ENCODE results near the gene CFL1. TPM values are rescaled to one million over a fixed set of nuclear protein-coding genes. Genes with fewer than 3 reads are reported as not detected.

CFL1 gene
- 1,280 and 1,622 TPM in 2 replicates for total RNA-seq

GRCh38 chr11:65857853-65858680 is at the start of gene CFL1:
TSS of gene CFL1 (minus strand) at chr11:65858180. CDS start at chr11:65858099, 81 bp downstream.

GRCh38 chr11:65900125-65900898 is 42.3 kb upstream of the CFL1 start, which contains the start of gene FOSL1:
TSS of gene FOSL1 (minus strand) at chr11:65900388. CDS start at chr11:65900339, 49 bp downstream.

GRCh38 chr11:65890324-65891218 is 32.6 kb upstream of the CFL1 start, which contains the start of gene CCDC85B:
TSS of gene CCDC85B (plus strand) at chr11:65890673. CDS start at chr11:65890784, 111 bp downstream.

GRCh38 chr11:65888163-65888814 is 30.3 kb upstream of the CFL1 start, which contains the start of gene FIBP:
TSS of gene FIBP (minus strand) at chr11:65888471. CDS start at chr11:65888418, 53 bp downstream.

GRCh38 chr11:65879617-65880016 is 21.6 kb upstream of the CFL1 start, which contains the start of gene CTSW:
TSS of gene CTSW (plus strand) at chr11:65879837. CDS start at chr11:65879855, 18 bp downstream.

GRCh38 chr11:65872586-65873317 is 14.8 kb upstream of the CFL1 start, which contains the start of gene EFEMP2:
TSS of gene EFEMP2 (minus strand) at chr11:65872800. CDS start at chr11:65872354, 446 bp downstream.

GRCh38 chr11:65860278-65861164 is 2.5 kb upstream of the CFL1 start, which contains the start of gene MUS81:
TSS of gene MUS81 (plus strand) at chr11:65860433. CDS start at chr11:65860754, 321 bp downstream.

GRCh38 chr11:65833297-65834030 is 24.5 kb downstream of the CFL1 start, which contains the start of gene SNX32:
TSS of gene SNX32 (plus strand) at chr11:65833963. CDS start at chr11:65834066, 103 bp downstream.

Other genes with a start within 250 kb of the CFL1 start
- gene MAP3K11, start 244.0 kb downstream of the CFL1 start, total RNA-seq, result 34.0 and 37.3 TPM in 2 replicates
- gene PCNX3, start 242.4 kb downstream of the CFL1 start, total RNA-seq, result 27.0 and 30.7 TPM in 2 replicates
- 19.0 and 19.4 TPM in 2 replicates for gene SIPA1, start 220.1 kb downstream of the CFL1 start, total RNA-seq
- 51.6 and 64.1 TPM in 2 replicates for gene RELA, start 195.3 kb downstream of the CFL1 start, total RNA-seq
- 38.3 and 42.5 TPM in 2 replicates for gene KAT5, start 145.9 kb downstream of the CFL1 start, total RNA-seq
- 48.7 and 94.1 TPM in 2 replicates for gene RNASEH2C, start 137.4 kb downstream of the CFL1 start, total RNA-seq
- 11.8 and 13.9 TPM in 2 replicates for gene AP5B1, start 77.2 kb downstream of the CFL1 start, total RNA-seq
- 0.91 and 3.8 TPM in 2 replicates for gene OVOL1, start 71.1 kb downstream of the CFL1 start, total RNA-seq
- gene SNX32, start 24.2 kb downstream of the CFL1 start, total RNA-seq, result 0.23 TPM in 1 of 2 replicates, not detected in the other
- 44.5 and 44.8 TPM in 2 replicates for gene MUS81, start 2.3 kb upstream of the CFL1 start, total RNA-seq
- gene EFEMP2, start 14.6 kb upstream of the CFL1 start, total RNA-seq, result 7.0 and 20.5 TPM in 2 replicates
- gene CTSW, start 21.7 kb upstream of the CFL1 start, total RNA-seq, result 0.08 TPM in 1 of 2 replicates, not detected in the other
- gene FIBP, start 30.3 kb upstream of the CFL1 start, total RNA-seq, result 137 and 189 TPM in 2 replicates
- gene CCDC85B, start 32.5 kb upstream of the CFL1 start, total RNA-seq, result 101 and 124 TPM in 2 replicates
- 141 and 144 TPM in 2 replicates for gene FOSL1, start 42.2 kb upstream of the CFL1 start, total RNA-seq
- 15.5 and 17.6 TPM in 2 replicates for gene C11orf68, start 60.9 kb upstream of the CFL1 start, total RNA-seq
- gene DRAP1, start 61.2 kb upstream of the CFL1 start, total RNA-seq, result 306 and 310 TPM in 2 replicates
- gene TSGA10IP, start 87.3 kb upstream of the CFL1 start, total RNA-seq, result not detected in 2 replicates
- 28.7 and 32.7 TPM in 2 replicates for gene SART1, start 103.6 kb upstream of the CFL1 start, total RNA-seq
- 23.3 and 35.2 TPM in 2 replicates for gene EIF1AD, start 144.0 kb upstream of the CFL1 start, total RNA-seq
- 93.5 and 105 TPM in 2 replicates for gene BANF1, start 144.3 kb upstream of the CFL1 start, total RNA-seq
- 0.34 and 1.8 TPM in 2 replicates for gene CST6, start 153.8 kb upstream of the CFL1 start, total RNA-seq
- not detected in 2 replicates for gene CATSPER1, start 168.3 kb upstream of the CFL1 start, total RNA-seq
- gene GAL3ST3, start 191.0 kb upstream of the CFL1 start, total RNA-seq, result not detected in 2 replicates
- 132 and 152 TPM in 2 replicates for gene SF3B2, start 194.2 kb upstream of the CFL1 start, total RNA-seq
- gene PACS1, start 212.1 kb upstream of the CFL1 start, total RNA-seq, result 15.4 and 21.0 TPM in 2 replicates